ENCODE measurements around the gene INKA2. TPM values are rescaled to one million over a fixed set of nuclear protein-coding genes. Genes with fewer than 3 reads are reported as not detected.
A peak's percentile ranks its signal among the peaks of the same experiment; 100 is the strongest.

Gene INKA2
- total and polyA plus RNA-seq, 2 experiments from 2014 or later = 1.8 to 3.2 TPM

- no peaks in the 10 kb centered on the region for H3K36me3 ChIP-seq (replicated peaks; ENCODE audit: insufficient read depth, low read depth)
- peak within 1 kb of the TSS; percentile 97 for H3K27ac ChIP-seq
- no peaks in the 10 kb centered on the region for H3K9me3 ChIP-seq (ENCODE audit: low read depth)
- peak within 1 kb of the TSS; percentile 92 for H2AFZ ChIP-seq
- no peaks in the 10 kb centered on the region for H3K9me2 ChIP-seq (replicated peaks; ENCODE audit: insufficient read depth)
- 1% methylated on average over 61 of the region's 67 CpGs for WGBS (ENCODE audit: low lambda C conversion rate, missing lambda C conversion rate)
- DNase-seq (ENCODE audit: low spot score) = peak; percentile 98
- peaks cover 42% of the 10 kb centered on the region for H3K79me2 ChIP-seq
- H4K20me1 ChIP-seq (ENCODE audit: insufficient read depth, poor library complexity, severe bottlenecking) = no peaks in the 10 kb centered on the region
- peaks cover 14% of the 10 kb centered on the region for H3K4me1 ChIP-seq (ENCODE audit: insufficient read depth)
- H3K4me2 ChIP-seq = peak within 1 kb of the TSS; percentile 81
- TF ChIP-seq EZH2phosphoT487 (IDR thresholded peaks at IDR 0.05; ENCODE audit: low read depth, severe bottlenecking, unreplicated experiment) = no peak
- TF ChIP-seq, protein P1, sequence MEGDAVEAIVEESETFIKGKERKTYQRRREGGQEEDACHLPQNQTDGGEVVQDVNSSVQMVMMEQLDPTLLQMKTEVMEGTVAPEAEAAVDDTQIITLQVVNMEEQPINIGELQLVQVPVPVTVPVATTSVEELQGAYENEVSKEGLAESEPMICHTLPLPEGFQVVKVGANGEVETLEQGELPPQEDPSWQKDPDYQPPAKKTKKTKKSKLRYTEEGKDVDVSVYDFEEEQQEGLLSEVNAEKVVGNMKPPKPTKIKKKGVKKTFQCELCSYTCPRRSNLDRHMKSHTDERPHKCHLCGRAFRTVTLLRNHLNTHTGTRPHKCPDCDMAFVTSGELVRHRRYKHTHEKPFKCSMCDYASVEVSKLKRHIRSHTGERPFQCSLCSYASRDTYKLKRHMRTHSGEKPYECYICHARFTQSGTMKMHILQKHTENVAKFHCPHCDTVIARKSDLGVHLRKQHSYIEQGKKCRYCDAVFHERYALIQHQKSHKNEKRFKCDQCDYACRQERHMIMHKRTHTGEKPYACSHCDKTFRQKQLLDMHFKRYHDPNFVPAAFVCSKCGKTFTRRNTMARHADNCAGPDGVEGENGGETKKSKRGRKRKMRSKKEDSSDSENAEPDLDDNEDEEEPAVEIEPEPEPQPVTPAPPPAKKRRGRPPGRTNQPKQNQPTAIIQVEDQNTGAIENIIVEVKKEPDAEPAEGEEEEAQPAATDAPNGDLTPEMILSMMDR (IDR thresholded peaks at IDR 0.05; ENCODE audit: poor library complexity) = peak; percentile 93
- no peaks in the 10 kb centered on the region for H3K27me3 ChIP-seq
- peak within 1 kb of the TSS; percentile 87 for H3K4me3 ChIP-seq
Measured at GRCh38 chr1:111755331-111756123, 16.3 kb upstream of the INKA2 start, which contains the start of gene DDX20. DDX20 (plus strand) TSS chr1:111755901; CDS start chr1:111755925, 24 bp downstream.

- H3K36me3 ChIP-seq (replicated peaks; ENCODE audit: insufficient read depth, low read depth) = no peaks in the 10 kb centered on the region
- no peaks in the 10 kb centered on the region for H4K20me1 ChIP-seq (ENCODE audit: insufficient read depth, poor library complexity, severe bottlenecking)
- H3K9me3 ChIP-seq (ENCODE audit: low read depth) = no peaks in the 10 kb centered on the region
- peak overlapping the region; percentile 97 for H3K27ac ChIP-seq
- H3K4me2 ChIP-seq = peak overlapping the region; percentile 81
- TF ChIP-seq, protein P1 (IDR thresholded peaks at IDR 0.05; ENCODE audit: poor library complexity) = no peak
- TF ChIP-seq EZH2 (IDR thresholded peaks at IDR 0.05; ENCODE audit: borderline replicate concordance) = no peak
- H3K4me1 ChIP-seq (ENCODE audit: insufficient read depth) = peaks cover 14% of the 10 kb centered on the region
- peaks cover 40% of the 10 kb centered on the region for H3K79me2 ChIP-seq
- peak overlapping the region; percentile 87 for H3K4me3 ChIP-seq
- 2% methylated on average over 12 of the region's 12 CpGs for WGBS (ENCODE audit: low lambda C conversion rate, missing lambda C conversion rate)
- H3K27me3 ChIP-seq = no peaks in the 10 kb centered on the region
- DNase-seq (ENCODE audit: low spot score) = peak; percentile 69
- peak overlapping the region; percentile 92 for H2AFZ ChIP-seq
- no peaks in the 10 kb centered on the region for H3K9me2 ChIP-seq (replicated peaks; ENCODE audit: insufficient read depth)
Measured at GRCh38 chr1:111754984-111755330, 15.8 kb upstream of the INKA2 start.

DNA sequence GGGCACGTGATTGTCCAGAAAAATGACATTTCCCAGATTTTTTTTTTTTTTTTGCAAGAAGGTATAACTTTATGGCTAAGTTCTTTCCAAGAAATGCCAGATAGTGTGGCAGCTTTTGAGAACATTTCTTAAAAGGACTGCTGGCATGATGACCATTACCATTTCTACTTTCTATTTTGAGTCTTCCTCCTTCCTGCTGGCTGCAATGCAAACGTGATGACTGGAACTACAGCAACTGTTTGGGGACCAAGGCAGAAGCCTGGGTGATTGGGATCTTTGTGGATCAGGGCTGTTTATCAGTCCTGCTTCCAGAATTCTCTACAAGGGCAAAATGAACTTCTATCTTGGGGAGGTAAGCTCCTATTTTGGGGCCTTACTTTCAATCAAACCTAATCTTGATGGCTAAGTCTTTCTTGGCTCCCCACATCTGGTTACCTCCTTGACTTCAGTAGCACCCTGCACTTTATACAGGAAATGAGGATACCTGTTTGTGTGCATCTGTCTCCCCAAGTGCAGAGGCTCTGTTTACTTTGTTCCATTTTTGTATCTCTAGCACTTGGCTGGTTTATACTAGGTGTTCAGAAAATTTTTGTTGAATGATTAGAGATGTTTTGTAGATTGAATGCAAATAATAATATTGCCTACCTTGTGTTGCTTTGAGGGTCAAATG, 12.8 kb upstream of the INKA2 start:
- H3K27me3 ChIP-seq = no peaks in the 10 kb centered on the region

More for the DNA sequence above, 12.8 kb upstream of the INKA2 start:
- Histone ChIP-seq H3K9me2 (replicated peaks; ENCODE audit: insufficient read depth) (no peaks in the 10 kb centered on the region), H3K27ac (no peak overlapping the region), H4K20me1 (ENCODE audit: insufficient read depth, poor library complexity, severe bottlenecking) (no peaks in the 10 kb centered on the region), H3K9me3 (ENCODE audit: low read depth) (no peaks in the 10 kb centered on the region), H3K36me3 (replicated peaks; ENCODE audit: insufficient read depth, low read depth) (no peaks in the 10 kb centered on the region), H3K79me2 (peaks cover 19% of the 10 kb centered on the region), H2AFZ (no peak overlapping the region), H3K4me1 (ENCODE audit: insufficient read depth) (peaks cover 9% of the 10 kb centered on the region), H3K4me3 (no peak overlapping the region), H3K4me2 (no peak overlapping the region)
- WGBS (ENCODE audit: low lambda C conversion rate, missing lambda C conversion rate) = 60% methylated on average over 2 of the region's 2 CpGs
- TF ChIP-seq, protein P1 (IDR thresholded peaks at IDR 0.05; ENCODE audit: poor library complexity) = no peak
- no peak for TF ChIP-seq EZH2 (IDR thresholded peaks at IDR 0.05; ENCODE audit: borderline replicate concordance)
- no peak for TF ChIP-seq EZH2phosphoT487 (IDR thresholded peaks at IDR 0.05; ENCODE audit: low read depth, severe bottlenecking, unreplicated experiment)
- DNase-seq (ENCODE audit: low spot score) = no peak
